Measurements from ENCODE around the gene TRIP13. TPM values are rescaled to one million over a fixed set of nuclear protein-coding genes. Genes with fewer than 3 reads are reported as not detected.

TRIP13 gene
- total RNA-seq, 1 experiment from 2014 or later, result 42.6 TPM

GRCh38 chr5:891117-891836 lies 1.4 kb upstream of the TRIP13 start:
- peak; percentile 71 for DNase-seq
- Histone ChIP-seq H3K14ac (ENCODE audit: insufficient read depth, low read length) (no peak overlapping the region), H2BK20ac (ENCODE audit: low read depth, low read length, poor library complexity, severe bottlenecking) (no peak overlapping the region), H2BK12ac (ENCODE audit: insufficient read length, low read depth, low read length) (no peak overlapping the region), H4K8ac (replicated peaks; ENCODE audit: insufficient read length, low read depth, low read length) (no peak overlapping the region), H3K79me1 (ENCODE audit: insufficient read depth, low read depth, low read length, poor library complexity, severe bottlenecking) (peaks cover 6% of the 10 kb centered on the region), H2AFZ (ENCODE audit: low read length) (no peak overlapping the region), H3K9me3 (ENCODE audit: control insufficient read depth, low read depth, low read length) (no peaks in the 10 kb centered on the region), H3K9ac (ENCODE audit: extremely low read depth, insufficient read length, low read length) (peak overlapping the region; percentile 84), H2BK120ac (ENCODE audit: low read depth, low read length, poor library complexity, severe bottlenecking) (no peak overlapping the region), H3K18ac (ENCODE audit: insufficient read length, low read depth, low read length) (no peak overlapping the region), H3T11ph (ENCODE audit: low read length) (no peak overlapping the region), H3K23me2 (ENCODE audit: insufficient read length, low read depth, low read length, poor library complexity, severe bottlenecking) (peaks cover 10% of the 10 kb centered on the region), H2BK15ac (ENCODE audit: low read depth, low read length) (no peak overlapping the region), H3K4me1 (ENCODE audit: insufficient read depth, low read length) (no peaks in the 10 kb centered on the region), H3K4me2 (ENCODE audit: insufficient read depth, insufficient read length, low read length) (peak overlapping the region; percentile 82), H3K79me2 (ENCODE audit: insufficient read depth, low read length) (peaks cover 12% of the 10 kb centered on the region; the same call in 1 of the 2 replicates), H3K4ac (ENCODE audit: low read depth, low read length) (no peak overlapping the region), H4K91ac (ENCODE audit: insufficient read length, low read depth, low read length) (no peak overlapping the region), H4K5ac (ENCODE audit: insufficient read length, low read depth, low read length) (no peak overlapping the region), H3K27ac (ENCODE audit: insufficient read length, low read depth, low read length) (no peak overlapping the region), H3K27me3 (ENCODE audit: insufficient read depth, low read length) (no peaks in the 10 kb centered on the region), H4K20me1 (ENCODE audit: control insufficient read depth, insufficient read depth, insufficient read length) (no peaks in the 10 kb centered on the region), H2AK5ac (ENCODE audit: insufficient read length, low read length) (no peak overlapping the region), H3K56ac (ENCODE audit: insufficient read length, low read depth, low read length) (no peak overlapping the region), H3K23ac (ENCODE audit: insufficient read length, low read depth, low read length) (no peak overlapping the region), H2BK5ac (ENCODE audit: insufficient read length, low read length) (no peak overlapping the region)
- TF ChIP-seq CTCF (conservative IDR thresholded peaks at IDR 0.05), result no peak
- no peaks in the 10 kb centered on the region for H3K27me3 Mint-ChIP-seq (ENCODE audit: low read depth)
- peak overlapping the region; percentile 61 to 96 (median 65); a peak in 5 of 7 replicates for H3K27ac Mint-ChIP-seq
- no CpG with 5 or more reads among the region's 34 CpGs for WGBS (ENCODE audit: extremely low coverage, insufficient read length, low lambda C conversion rate)
- H3K36me3 Mint-ChIP-seq (ENCODE audit: insufficient read depth in 1 of 3, low read depth in 3 of 3), result peaks cover 59 to 85% (median 76%) of the 10 kb centered on the region in 3 experiments
- H3K4me1 Mint-ChIP-seq, result peaks cover 16 to 18% of the 10 kb centered on the region in 2 experiments
- no peaks in the 10 kb centered on the region for H3K9me3 Mint-ChIP-seq
- H3K4me3 Mint-ChIP-seq, result peak overlapping the region; percentile 92

Measured in H9 (cell line).